Fibroblast of skin of back (primary cell): ENCODE data around the gene AAK1.
A peak's percentile ranks its signal among the peaks of the same experiment; 100 is the strongest.
"Not testable (repeated sequence)": the region's sequence is repeated elsewhere in the genome, so short reads cannot be mapped to it uniquely, and the experiment has no call there.

Experiments used
- DNase-seq: peaks from one replicate; pipeline ENCODE4 v3.0.0-alpha.2; 2013

The AAK1 gene

DNA sequence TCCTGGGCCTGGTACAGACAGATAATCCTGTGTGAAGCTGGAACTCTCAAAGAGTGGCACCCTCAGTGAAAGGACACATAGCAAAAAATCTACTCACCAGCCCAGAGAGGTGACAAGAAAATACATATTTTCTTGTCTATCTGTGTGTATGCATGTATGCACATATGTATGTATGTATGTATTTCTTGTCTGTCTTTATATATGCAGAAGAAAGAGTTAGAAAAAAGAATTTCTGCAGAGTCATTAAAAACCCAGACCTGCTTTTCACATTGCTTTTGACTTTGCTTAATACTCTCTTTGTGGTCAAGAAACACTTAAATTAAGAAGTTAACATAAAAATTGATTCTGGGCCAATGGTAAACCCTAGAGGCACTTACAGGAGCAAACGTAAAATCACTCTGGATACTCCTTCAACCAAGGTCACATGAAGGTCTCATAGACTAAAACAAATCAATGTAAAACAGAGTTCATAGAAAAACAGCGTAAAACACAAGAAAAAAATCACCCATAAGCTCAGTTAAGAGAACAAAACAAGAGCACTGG, 16.5 kb upstream of the AAK1 start:
- no peak for DNase-seq

GRCh38 chr2:69659349-69659748, 15.8 kb upstream of the AAK1 start:
- DNase-seq, result no peak

GRCh38 chr2:69652206-69652605, 8.7 kb upstream of the AAK1 start:
- DNase-seq, result peak; percentile 92

DNA sequence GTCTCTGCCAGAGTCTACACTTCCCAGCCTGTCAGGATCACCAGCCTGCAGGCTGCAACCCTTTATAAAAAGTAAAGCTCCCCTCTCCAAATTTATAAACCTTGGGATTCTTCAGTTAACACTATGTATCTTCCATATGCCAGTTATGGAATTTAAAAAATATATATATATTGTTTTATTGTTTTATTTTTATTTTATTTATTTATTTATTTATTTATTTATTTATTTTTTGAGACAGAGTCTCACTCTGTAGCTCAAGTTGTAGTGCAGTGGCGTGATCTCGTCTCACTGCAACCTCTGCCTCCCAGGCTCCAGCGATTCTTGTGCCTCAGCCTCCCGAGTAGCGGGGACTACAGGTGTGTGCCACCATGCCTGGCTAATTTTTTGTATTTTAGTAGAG, 3.7 kb upstream of the AAK1 start:
- not testable (repeated sequence) for DNase-seq

DNA sequence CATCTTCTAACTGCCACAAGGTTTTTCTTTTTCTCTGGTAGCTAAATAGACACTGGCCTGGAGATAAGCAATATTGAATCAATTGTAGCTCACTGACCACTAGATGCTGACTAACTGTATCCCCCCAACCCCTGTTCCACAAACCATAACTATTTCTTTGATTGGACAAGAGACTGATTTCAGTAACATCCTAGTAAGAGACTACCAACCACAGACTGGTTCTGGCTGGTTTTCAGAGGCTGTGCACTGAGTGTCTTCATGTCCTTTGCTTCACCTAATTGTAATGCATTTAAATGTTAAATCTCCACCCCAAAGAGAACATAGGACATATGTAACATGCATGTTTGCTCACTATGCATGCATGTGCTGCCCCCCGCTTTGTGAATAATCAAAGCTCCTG, 3.2 kb upstream of the AAK1 start:
- no peak for DNase-seq

- no peak for DNase-seq
These were observed 2.4 kb upstream of the AAK1 start for GRCh38 chr2:69645921-69646320.

- peak; percentile 50 for DNase-seq
These were observed 1.5 kb upstream of the AAK1 start for GRCh38 chr2:69645031-69645431.

- DNase-seq, result no peak
These were observed 1.0 kb upstream of the AAK1 start for GRCh38 chr2:69644506-69644979.

- DNase-seq, result peak; percentile 86
These were observed 584 bp downstream of the AAK1 start for GRCh38 chr2:69642709-69643601.

GRCh38 chr2:69641887-69642708, 1.4 kb downstream of the AAK1 start:
- DNase-seq, result no peak

- DNase-seq, result no peak
These were observed 2.1 kb downstream of the AAK1 start for GRCh38 chr2:69641471-69641870.

- peak; percentile 65 for DNase-seq
These were observed 4.3 kb downstream of the AAK1 start for GRCh38 chr2:69639266-69639665.

- no peak for DNase-seq
These were observed 4.9 kb downstream of the AAK1 start for GRCh38 chr2:69638630-69639029.

- no peak for DNase-seq
These were observed 5.6 kb downstream of the AAK1 start for GRCh38 chr2:69637923-69638322.

DNA sequence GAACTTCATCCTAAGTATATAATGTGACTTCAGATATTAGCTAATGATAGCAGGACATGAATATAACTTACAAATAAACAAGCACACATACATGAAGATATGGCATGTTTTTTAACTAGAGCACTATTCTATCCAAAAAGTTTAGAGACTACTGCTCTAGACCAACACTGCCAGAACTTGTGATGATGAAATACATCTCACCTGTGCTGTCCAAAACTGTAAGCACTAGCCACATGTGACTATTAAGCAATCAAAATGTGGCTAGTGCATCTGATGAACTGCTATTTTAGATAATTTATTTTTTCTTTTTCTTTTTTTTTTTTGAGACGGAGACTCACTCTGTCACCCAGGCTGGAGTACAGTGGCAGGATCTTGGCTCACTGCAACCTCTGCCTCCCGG, 7.1 kb downstream of the AAK1 start:
- DNase-seq, result no peak

GRCh38 chr2:69635432-69635831, 8.1 kb downstream of the AAK1 start:
- no peak for DNase-seq

GRCh38 chr2:69634196-69634821, 9.2 kb downstream of the AAK1 start:
- no peak for DNase-seq

GRCh38 chr2:69631402-69631801, 12.1 kb downstream of the AAK1 start:
- DNase-seq, result no peak

- no peak for DNase-seq
These were observed 13.5 kb downstream of the AAK1 start for GRCh38 chr2:69629921-69630608.

- no peak for DNase-seq
These were observed 15.1 kb downstream of the AAK1 start for GRCh38 chr2:69628325-69629021.

DNA sequence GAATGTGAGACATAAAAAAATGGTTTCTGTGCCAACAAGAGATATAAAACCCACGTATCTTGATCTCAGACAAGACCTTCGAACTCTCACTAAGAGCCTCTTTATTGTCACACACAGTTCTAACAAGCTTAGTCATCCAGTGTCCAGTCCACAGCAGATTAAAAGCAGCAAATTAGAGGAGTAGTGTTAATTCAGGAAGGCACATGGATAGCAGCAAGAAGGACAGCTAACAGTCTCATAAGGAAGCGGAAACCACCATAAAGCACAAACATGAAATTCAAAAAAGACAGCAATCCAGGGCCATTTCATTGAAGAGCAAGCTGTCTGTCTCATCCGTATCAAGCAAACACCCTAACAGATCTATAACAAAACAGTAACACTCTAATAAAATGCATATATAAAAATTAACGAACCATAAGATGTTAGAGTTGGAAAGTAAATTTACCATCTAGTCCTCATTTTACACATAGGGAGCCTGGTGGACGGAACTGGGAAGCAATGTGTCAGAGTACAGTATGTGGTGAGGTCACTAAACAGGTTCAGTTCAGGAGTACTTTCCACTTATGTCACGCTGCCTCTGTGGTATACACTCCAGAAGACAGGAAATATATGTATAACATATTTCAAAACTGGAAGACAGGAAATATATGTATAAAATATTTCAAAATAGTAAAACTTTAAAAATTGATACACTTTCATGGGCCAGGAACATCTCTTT, 18.3 kb downstream of the AAK1 start:
- DNase-seq, result no peak
